Effector memory CD4-positive, alpha-beta T cell (primary cell): ENCODE results near the gene SYT8.
"Not testable (repeated sequence)": the region's sequence is repeated elsewhere in the genome, so short reads cannot be mapped to it uniquely, and the experiment has no call there.

Source experiments
- DNase-seq, 3 donors: peaks; one replicate each; pipeline ENCODE4 v3.0.0-alpha.2; 2020
- H3K27ac ChIP-seq: 2 replicates; pipeline ENCODE4 v1.7.0; 2013; ENCODE audit warnings: mild to moderate bottlenecking, low read length, moderate library complexity; ENCODE audit not compliant: insufficient read depth, poor library complexity, severe bottlenecking
- H3K27me3 ChIP-seq: replicated peaks from 2 replicates; pipeline ENCODE4 v1.7.0; 2013; ENCODE audit warnings: mild to moderate bottlenecking, low read length; ENCODE audit not compliant: insufficient read depth, control insufficient read depth, poor library complexity, severe bottlenecking
- H3K36me3 ChIP-seq: 2 replicates; pipeline ENCODE4 v1.7.0; 2013; ENCODE audit warnings: mild to moderate bottlenecking, low read length, moderate library complexity; ENCODE audit not compliant: control insufficient read depth, insufficient read depth
- H3K4me1 ChIP-seq: 2 replicates; pipeline ENCODE4 v1.7.0; 2013; ENCODE audit warnings: low read length, mild to moderate bottlenecking; ENCODE audit not compliant: control insufficient read depth, insufficient read depth, poor library complexity, severe bottlenecking
- H3K4me3 ChIP-seq: 2 replicates; pipeline ENCODE4 v1.7.0; 2013; ENCODE audit warnings: low read length, low read depth, mild to moderate bottlenecking; ENCODE audit not compliant: insufficient read depth, poor library complexity, severe bottlenecking
- H3K9me3 ChIP-seq: 2 replicates; pipeline ENCODE4 v1.7.0; 2013; ENCODE audit warnings: mild to moderate bottlenecking, low read length, moderate library complexity; ENCODE audit not compliant: control insufficient read depth

Gene SYT8

DNA sequence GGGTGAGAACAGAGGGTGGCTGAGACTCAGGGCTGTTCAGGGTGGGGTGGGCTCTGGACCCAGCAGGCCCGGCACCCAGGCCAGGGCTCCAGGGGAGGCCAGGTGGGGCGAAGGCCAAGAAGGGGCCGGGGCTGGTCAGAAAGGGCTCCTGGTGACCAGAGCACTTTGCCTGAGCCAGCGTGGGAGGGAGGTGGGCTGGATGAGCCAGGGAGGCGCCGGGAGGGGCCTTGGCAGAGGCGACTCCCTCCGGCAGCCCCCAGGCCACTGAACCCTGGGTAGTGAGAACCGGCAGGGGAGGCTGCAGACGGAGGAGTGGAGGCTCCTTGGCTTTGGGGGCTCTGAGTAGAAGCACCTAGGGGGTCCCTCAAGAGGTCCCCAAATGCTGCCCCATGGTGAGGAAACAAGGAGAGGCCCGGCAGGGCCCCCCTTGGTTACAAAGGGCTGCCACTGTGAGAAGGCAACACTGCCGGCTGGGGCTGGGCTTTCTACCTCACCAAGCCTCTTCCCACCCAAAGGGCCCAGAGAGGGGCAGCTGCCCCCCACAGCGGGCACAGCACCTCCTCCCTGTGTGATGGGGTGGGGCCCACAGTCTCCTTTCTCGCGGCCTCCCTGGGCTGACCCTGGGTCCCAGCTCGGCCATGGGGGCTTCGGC lies 39.8 kb downstream of the SYT8 start:
- not testable (repeated sequence) for DNase-seq, H3K27me3 ChIP-seq, H3K27ac ChIP-seq, H3K4me3 ChIP-seq, H3K9me3 ChIP-seq, H3K36me3 ChIP-seq
- H3K4me1 ChIP-seq = peaks cover 26% of the 10 kb centered on the region

DNA sequence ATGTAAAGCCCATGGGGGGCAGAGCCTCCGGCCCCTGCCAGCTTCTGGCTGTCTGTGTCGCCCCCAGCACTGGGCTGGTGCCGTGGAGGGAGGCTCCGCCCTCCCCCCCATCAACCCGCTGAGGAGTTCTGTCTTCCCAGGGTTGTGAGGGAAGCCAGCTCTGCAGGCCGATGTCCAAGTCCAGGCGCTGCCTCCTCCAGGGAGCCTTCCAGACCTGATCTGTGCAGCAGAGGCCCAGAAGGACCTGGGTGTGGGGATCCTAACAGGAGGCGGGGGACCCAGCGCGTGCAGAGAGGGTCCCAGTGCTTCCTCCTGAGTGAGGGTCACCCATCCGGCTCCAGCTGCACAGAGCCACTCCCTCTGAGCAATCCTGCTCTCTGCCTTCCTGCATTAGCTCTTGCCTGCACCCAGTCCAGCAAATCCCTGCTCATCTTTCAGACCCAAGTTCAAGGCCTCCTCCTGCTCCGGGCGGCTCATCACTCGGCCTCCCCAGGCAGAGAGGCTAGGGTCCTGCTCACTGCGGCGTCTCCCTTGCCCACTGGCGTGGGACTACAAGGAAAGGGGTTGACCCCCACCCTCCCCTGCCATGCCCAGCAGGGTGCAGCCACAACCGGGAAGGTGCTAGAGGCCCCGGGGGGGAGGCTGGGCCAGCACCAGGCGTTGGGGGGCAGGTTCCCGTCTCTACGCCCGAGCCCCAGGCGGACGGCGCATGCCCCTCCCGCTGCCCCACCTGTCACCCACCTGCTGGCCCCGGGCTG lies 40.5 kb downstream of the SYT8 start:
- no peaks in the 10 kb centered on the region for H3K27me3 ChIP-seq
- peaks cover 19% of the 10 kb centered on the region for H3K4me1 ChIP-seq
- no peaks in the 10 kb centered on the region for H3K9me3 ChIP-seq
- H3K4me3 ChIP-seq = no peak overlapping the region
- H3K36me3 ChIP-seq = no peaks in the 10 kb centered on the region
- DNase-seq = no peak
- no peak overlapping the region for H3K27ac ChIP-seq

DNA sequence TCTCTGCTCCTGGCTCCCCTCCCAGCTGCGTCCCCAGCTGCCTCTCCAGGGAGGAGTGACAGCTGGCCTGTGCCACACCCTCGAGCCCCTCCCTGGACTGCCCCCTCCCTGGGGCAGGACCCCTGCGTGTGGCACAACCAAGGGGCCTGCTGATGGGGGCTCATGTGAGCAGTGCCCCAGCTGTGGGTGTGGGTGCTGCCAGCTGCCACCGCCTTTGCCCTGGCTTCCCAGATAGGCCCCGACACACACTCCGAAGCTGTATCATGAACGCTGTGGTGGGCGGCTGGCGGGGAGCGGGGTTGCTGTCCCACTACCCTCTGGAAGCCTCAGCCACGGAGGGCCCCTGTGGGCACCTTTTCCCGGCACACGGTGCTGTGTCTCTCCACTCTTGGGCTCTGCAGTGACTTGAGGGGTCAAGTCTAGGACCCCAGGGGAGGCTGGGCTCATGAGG lies 41.1 kb downstream of the SYT8 start:
- not testable (repeated sequence) for H3K4me3 ChIP-seq, H3K27ac ChIP-seq, H3K36me3 ChIP-seq, H3K27me3 ChIP-seq, DNase-seq, H3K9me3 ChIP-seq
- peaks cover 13% of the 10 kb centered on the region for H3K4me1 ChIP-seq

DNA sequence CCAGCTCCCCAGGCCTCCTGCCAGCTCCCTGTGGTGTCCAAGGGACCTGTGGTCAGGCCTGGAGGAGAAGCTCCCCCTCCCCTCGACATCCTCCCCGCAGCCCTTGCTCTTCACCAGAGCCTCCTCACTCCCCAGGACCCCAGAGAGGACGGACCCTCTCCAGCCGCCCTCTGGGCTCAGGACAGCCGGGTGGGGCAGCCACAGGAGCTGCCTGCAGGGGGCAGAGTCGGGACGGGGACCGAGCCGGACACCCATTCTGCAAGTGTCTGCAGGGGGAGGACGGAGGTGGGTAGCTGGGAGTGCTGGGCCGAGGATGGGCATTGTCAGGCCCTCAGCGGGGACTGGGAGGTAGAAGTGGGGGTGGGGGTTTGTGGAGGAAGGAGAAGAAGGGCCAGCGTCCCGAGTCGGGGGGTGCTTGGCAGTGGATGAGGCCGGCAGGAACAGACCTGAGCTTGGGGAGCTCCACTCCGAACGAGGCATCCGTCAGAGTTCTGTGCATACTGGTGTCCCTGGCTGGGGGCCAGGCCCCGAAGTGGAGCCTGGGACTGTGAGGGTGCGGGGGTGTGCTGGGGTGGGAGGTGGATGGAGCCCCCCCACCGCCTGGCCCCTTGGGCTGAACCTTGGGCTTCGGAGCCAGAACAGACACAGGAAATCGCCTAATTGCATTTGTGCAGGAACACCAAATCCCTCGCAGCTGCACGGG lies 41.7 kb downstream of the SYT8 start:
- no peak overlapping the region for H3K4me3 ChIP-seq
- DNase-seq = no peak
- peaks cover 10% of the 10 kb centered on the region for H3K4me1 ChIP-seq
- H3K36me3 ChIP-seq = no peaks in the 10 kb centered on the region
- no peaks in the 10 kb centered on the region for H3K27me3 ChIP-seq
- no peaks in the 10 kb centered on the region for H3K9me3 ChIP-seq
- no peak overlapping the region for H3K27ac ChIP-seq

DNA sequence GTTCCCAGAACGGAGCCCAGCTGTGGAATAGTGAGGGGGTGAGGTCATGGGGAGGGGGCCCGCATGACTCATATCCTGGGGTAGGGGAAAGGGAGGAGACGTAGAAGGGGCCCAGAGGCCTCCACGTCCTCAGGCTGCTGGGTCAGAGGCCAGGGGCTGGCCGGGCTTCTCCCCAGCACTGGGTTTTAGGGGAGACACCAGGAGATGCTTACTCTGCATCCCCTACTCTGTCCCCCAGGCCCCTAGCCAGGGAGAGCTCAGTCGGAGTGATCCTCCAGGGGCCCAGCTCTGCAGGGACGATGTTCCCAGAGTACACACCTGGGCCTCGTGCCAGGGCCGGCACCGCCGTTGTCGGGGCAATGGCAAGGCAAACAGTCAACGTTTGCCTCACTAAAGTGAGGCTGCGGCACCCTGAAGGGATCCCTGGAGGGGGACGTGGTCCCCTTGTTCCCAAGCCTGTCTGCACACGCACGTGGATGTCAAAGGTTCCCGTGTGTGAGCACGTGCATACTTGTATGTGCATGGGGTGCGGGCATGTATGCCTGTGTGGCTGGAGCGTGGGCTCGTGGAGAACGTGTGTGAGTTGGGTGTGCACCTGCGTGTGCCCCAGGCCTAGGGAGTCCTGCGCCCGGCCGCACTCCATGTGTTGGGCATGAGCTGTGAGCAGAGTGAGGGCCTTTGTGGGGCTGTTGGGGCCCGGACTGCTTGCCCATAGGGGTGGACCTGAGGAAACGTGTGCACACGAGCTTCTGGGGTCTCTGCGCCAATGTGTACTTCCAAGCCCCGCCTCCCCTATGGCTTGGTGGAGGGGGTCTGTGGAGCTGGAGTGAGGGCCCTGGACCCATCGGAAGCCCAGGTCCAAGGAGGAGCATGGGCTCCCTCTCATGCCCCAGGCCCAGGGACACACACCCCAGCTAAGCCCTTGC lies 42.7 kb downstream of the SYT8 start:
- peaks cover 10% of the 10 kb centered on the region for H3K4me1 ChIP-seq
- H3K27ac ChIP-seq = no peak overlapping the region
- no peaks in the 10 kb centered on the region for H3K36me3 ChIP-seq
- H3K27me3 ChIP-seq = no peaks in the 10 kb centered on the region
- DNase-seq = no peak
- no peak overlapping the region for H3K4me3 ChIP-seq
- no peaks in the 10 kb centered on the region for H3K9me3 ChIP-seq

DNA sequence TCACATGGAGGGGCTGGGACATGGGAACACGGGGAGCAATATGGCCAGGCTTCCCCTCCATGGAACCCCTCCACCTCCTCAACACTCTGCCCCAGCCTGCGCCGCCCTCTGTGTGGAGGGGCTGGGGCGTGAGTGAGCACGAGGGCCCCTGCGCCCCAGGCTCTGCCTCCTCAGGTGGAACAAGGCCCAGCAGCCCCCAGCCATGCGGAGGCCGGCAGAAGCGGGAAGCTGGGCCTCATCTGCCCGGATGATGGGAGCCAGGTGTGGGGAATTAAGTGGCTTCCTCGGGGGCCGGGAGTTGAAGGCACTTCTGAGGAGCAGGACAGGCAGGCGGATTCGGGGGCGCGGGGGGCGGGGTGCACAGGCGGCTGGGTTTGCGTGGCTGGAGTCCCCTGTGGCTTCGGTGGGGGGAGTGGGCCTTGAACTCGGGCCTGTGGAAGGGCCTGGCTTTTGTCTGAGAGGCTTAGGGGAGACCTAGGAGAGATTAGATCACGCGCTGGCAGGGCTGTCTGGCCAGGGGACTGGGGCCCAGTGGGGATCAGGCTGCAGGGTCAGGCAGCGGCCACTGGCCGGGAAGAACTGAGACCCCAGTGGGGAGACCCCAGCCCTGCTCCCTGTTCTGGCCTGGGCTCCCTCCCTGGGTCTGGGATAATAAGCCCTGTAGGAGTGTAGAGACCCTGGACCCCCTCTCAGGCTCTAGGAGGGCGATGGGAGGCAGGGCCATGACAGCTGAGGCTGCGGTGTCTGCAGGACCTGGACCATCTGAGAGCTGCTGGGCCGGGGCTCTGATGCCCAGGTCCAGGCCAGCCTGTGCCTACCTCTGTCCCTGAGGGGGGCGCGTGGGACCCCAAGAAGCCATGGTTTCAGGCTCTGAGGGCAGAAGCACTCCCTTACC lies 43.6 kb downstream of the SYT8 start:
- no peak for DNase-seq
- Histone ChIP-seq H3K27ac (no peak overlapping the region), H3K36me3 (peaks cover 6% of the 10 kb centered on the region), H3K9me3 (no peaks in the 10 kb centered on the region), H3K27me3 (no peaks in the 10 kb centered on the region), H3K4me3 (no peak overlapping the region), H3K4me1 (peaks cover 10% of the 10 kb centered on the region)

DNA sequence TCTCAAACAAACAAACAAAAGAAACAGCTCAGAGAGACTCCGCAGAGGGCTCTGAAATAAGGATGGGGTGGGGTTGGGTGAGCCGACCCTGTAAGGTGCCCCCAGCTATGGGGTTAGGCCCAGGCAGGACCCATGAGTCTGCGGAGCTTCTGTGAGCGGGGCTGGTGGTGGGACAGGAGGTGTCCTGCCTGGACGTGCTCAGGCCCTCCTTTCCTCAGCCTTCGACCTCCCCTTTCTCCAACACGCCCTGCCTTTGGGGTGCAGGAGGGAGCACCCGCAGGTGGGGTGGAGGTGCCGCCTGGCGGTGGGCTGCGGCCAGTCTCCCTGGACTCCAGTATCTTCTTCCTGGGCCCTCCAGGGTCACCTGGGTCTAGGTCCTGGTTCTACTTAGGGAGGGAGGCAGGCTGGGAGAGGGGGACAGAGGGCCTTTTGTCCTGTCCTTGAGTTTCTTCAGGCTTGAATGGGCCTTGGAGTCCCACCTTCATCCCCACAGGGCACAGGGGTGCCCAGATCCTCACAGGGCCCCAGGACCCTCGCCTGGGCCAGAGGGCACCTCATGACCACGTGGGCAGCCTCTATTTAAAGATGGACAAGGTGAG lies 44.7 kb downstream of the SYT8 start:
- no peak overlapping the region for H3K4me3 ChIP-seq
- H3K27ac ChIP-seq = no peak overlapping the region
- no peaks in the 10 kb centered on the region for H3K9me3 ChIP-seq
- peaks cover 17% of the 10 kb centered on the region for H3K36me3 ChIP-seq
- no peaks in the 10 kb centered on the region for H3K27me3 ChIP-seq
- peaks cover 10% of the 10 kb centered on the region for H3K4me1 ChIP-seq
- no peak for DNase-seq

DNA sequence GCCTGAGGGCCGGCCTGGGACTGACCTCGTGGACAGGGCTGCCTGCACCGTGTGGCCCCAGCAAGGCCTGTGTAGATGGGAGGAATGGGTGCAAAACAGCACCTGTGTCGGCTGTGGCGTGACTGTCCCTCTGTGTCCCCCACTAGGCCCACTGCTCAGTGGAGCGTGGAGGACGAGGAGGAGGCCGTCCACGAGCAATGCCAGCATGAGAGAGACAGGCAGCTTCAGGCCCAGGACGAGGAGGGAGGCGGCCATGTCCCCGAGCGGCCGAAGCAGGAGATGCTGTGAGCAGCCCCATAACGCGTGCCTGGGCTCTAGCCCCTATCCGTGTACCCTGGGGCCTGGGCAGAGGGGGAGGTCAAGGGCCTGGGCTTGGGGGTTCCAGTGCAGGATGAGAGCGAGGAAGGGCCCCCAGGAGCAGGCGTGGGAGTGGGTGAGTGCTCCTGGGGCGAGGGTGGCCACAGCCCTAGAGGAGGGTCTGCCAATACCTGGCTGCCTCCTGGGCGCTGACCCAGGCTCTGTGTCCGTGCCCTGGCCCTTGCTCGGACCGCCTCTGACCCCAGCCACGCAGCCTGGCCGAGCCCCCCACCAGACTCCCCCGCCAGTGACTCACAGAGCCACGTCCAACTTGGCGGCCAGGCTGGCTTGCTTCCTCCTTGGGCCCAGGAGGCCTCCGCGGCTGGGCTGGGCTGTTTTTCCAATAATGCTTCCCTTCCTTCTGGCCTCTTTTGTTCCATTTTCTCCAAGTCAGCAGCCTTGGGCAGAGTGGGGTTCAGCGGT lies 45.3 kb downstream of the SYT8 start:
- no peak for DNase-seq

More for the DNA sequence above, 45.3 kb downstream of the SYT8 start:
- Histone ChIP-seq H3K4me3 (no peak overlapping the region), H3K36me3 (peaks cover 24% of the 10 kb centered on the region), H3K4me1 (peaks cover 8% of the 10 kb centered on the region), H3K27me3 (no peaks in the 10 kb centered on the region), H3K27ac (no peak overlapping the region), H3K9me3 (no peaks in the 10 kb centered on the region)
